Upper lobe of right lung (tissue), 1 donor: ENCODE measurements around the gene NRXN3. TPM values are rescaled to one million over a fixed set of nuclear protein-coding genes. Genes with fewer than 3 reads are reported as not detected.

Experiments
- ATAC-seq: fragments of 200-7000 bp; cut with Tn5 transposase; one replicate; pipeline ENCODE4 v1.9.1; 2020; ENCODE audit warnings: mild to moderate bottlenecking, moderate library complexity
- DNase-seq: peaks from one replicate; pipeline ENCODE4 v3.0.0-alpha.2; 2020
- H3K27ac ChIP-seq: fragments of 200-600 bp; one replicate; pipeline ENCODE4 v1.8.0; 2022
- H3K27me3 ChIP-seq: fragments of 200-600 bp; one replicate; pipeline ENCODE4 v1.8.0; 2022; ENCODE audit warnings: mild to moderate bottlenecking
- H3K36me3 ChIP-seq: fragments of 200-600 bp; one replicate; pipeline ENCODE4 v1.8.0; 2022
- H3K4me1 ChIP-seq: fragments of 200-600 bp; one replicate; pipeline ENCODE4 v1.8.0; 2022
- H3K4me3 ChIP-seq: fragments of 200-600 bp; one replicate; pipeline ENCODE4 v1.8.0; 2022; ENCODE audit warnings: mild to moderate bottlenecking
- H3K9me3 ChIP-seq: fragments of 200-600 bp; one replicate; pipeline ENCODE4 v1.8.0; 2022
- CTCF ChIP-seq: fragments of 200-600 bp; IDR thresholded peaks from one replicate; pipeline ENCODE4 v1.8.0; 2022; ENCODE audit warnings: antibody characterized with exemption
- intact Hi-C: fragments of 100-400 bp; cut with DNase I; formaldehyde crosslinking; loops from one replicate; pipeline ENCODE4 v1.11.0; 2022
- total RNA-seq: library from RNA; stranded (reverse); fragmentation: NEBNext Ultra II Directional; extraction: Animal tissue kit (Norgen Biotek cat#: 25700); gene quantifications from one replicate; pipeline ENCODE4 v1.2.1, GENCODE V29; 2021
- donor health status: DM: no; HTN: yes; CAD: no; lungs with severe emphysema.

The NRXN3 gene
- total RNA-seq, 1 donor from 2014 or later, result 10.0 TPM

DNA sequence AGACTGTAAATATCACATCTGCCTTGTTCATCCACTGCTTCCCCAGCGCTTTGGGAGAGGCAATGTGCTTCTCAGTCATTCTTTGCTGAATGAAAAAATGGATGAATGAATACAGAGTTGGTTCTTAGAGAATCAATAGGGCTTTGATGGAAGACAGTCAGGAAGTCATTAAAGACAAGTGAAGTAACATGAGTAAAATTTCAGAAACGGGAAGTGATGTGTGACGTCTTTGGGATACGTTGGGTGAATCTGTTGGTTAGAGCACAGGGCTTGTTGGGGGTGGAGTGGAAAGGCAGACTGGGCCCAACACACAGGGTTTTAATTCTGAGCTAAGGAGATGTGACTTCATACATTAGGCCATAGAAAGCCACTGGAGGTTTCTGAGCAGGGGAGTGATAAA lies 39.0 kb upstream of the NRXN3 start:
- DNase-seq (no peak), ATAC-seq (no peak)
- TF ChIP-seq CTCF, result no peak
- intact Hi-C loops, result no loop called here
- no peak overlapping the region for H3K4me3 ChIP-seq
- H3K9me3 ChIP-seq, result no peaks in the 10 kb centered on the region
- no peaks in the 10 kb centered on the region for H3K27me3 ChIP-seq
- no peaks in the 10 kb centered on the region for H3K36me3 ChIP-seq
- no peaks in the 10 kb centered on the region for H3K4me1 ChIP-seq
- H3K27ac ChIP-seq, result no peak overlapping the region

DNA sequence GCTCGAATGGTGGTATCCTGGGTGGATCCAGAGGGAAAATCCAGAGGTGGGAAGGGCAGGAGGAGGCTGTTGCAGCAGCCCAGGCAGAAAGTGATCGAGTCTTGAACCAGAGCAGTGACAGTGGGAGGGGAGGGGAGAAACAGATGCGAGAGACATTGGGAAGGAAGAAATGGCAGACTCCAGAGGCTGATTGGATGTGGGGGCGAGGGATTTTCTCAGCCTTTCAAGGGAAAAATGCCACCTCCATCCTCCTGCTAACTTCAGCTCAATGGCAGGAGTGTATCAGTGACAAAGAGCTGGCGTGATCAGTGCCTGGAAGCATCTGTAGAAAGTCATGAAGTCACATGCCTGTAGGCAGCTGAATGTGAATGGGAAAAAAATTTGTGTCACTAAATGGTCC lies 38.6 kb upstream of the NRXN3 start:
- intact Hi-C loops, result no loop called here
- H3K4me1 ChIP-seq, result no peaks in the 10 kb centered on the region
- H3K27ac ChIP-seq, result no peak overlapping the region
- no peaks in the 10 kb centered on the region for H3K36me3 ChIP-seq
- no peaks in the 10 kb centered on the region for H3K27me3 ChIP-seq
- no peak for TF ChIP-seq CTCF
- H3K4me3 ChIP-seq, result no peak overlapping the region
- ATAC-seq, result no peak
- DNase-seq, result no peak
- no peaks in the 10 kb centered on the region for H3K9me3 ChIP-seq

DNA sequence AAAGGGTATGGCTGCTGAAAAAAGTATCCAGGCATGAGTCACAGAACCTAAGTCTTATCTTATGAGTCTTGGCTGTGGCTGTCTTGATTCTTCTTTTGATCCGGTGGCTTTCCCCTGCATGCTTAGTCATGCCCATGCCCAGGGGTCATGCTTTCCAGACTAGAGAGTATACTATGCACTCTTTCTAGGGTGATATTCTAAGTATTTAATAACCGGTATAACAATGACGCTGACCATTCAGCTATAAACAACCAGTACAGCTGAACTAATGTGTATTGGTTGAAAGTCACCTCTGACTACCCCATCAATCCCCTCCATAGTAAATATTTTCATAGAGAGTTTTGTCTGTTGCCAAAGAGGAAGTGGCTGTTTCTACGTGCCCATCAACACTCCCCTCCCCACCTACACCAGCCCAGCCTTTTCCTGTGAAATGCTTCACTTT lies 34.7 kb upstream of the NRXN3 start:
- no peak for TF ChIP-seq CTCF
- no peaks in the 10 kb centered on the region for H3K27me3 ChIP-seq

DNA sequence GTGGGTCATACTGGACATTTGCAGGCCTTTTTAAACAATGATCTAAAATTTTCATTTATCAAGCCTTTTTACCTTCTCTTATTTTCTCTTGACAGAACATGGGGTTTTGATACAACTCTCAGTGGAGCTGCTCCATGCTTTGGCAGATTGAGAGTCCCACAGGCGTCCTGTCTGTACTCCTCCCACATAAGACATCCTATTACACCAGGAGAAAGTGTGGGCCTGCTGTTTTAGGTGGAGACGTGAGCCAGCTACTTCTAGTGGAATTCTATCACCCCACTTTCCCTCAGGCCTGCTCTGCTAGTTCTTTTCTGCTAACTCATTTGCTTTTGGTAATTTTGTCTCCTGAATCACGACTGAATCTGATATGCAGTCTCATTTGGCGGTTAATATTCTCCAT lies 33.5 kb upstream of the NRXN3 start:
- no peak for DNase-seq
- Histone ChIP-seq H3K36me3 (no peaks in the 10 kb centered on the region), H3K27ac (no peak overlapping the region), H3K4me1 (no peaks in the 10 kb centered on the region), H3K9me3 (no peaks in the 10 kb centered on the region), H3K4me3 (no peak overlapping the region), H3K27me3 (no peaks in the 10 kb centered on the region)
- ATAC-seq, result no peak
- intact Hi-C loops, result no loop called here
- no peak for TF ChIP-seq CTCF

More for the DNA sequence above, 34.7 kb upstream of the NRXN3 start:
- Histone ChIP-seq H3K4me3 (no peak overlapping the region), H3K4me1 (no peaks in the 10 kb centered on the region), H3K27ac (no peak overlapping the region), H3K9me3 (no peaks in the 10 kb centered on the region), H3K36me3 (no peaks in the 10 kb centered on the region)
- intact Hi-C loops, result no loop called here
- DNase-seq, result no peak
- ATAC-seq, result no peak

GRCh38 chr14:78141590-78141989 lies 28.6 kb upstream of the NRXN3 start:
- Histone ChIP-seq H3K9me3 (no peaks in the 10 kb centered on the region), H3K36me3 (no peaks in the 10 kb centered on the region), H3K4me3 (no peak overlapping the region), H3K27ac (no peak overlapping the region), H3K27me3 (no peaks in the 10 kb centered on the region), H3K4me1 (no peaks in the 10 kb centered on the region)
- DNase-seq (no peak), ATAC-seq (no peak)
- no peak for TF ChIP-seq CTCF
- intact Hi-C loops, result no loop called here

DNA sequence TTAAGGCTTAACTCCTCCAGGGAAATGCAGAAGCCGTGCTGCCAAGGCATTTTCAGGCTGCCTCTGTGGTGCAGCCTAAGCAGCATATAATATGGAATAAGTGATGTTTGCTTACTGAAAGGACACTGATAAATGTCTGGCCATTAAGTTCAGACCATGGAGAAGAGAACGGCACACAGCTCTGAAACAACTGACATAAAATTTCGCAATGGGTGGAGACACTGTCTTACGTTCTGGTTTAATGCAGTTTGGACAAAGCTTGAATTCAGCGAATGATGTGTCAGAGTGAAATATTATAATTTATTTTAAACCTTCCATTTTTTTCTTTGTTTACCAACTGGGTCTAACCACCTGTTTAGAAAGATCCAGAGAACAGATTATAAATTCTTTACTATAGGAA lies 27.2 kb upstream of the NRXN3 start:
- H3K9me3 ChIP-seq, result no peaks in the 10 kb centered on the region
- no peak for ATAC-seq
- H3K36me3 ChIP-seq, result no peaks in the 10 kb centered on the region
- intact Hi-C loops, result no loop called here
- H3K4me1 ChIP-seq, result no peaks in the 10 kb centered on the region
- no peak for DNase-seq
- no peak overlapping the region for H3K4me3 ChIP-seq
- H3K27me3 ChIP-seq, result no peaks in the 10 kb centered on the region
- no peak overlapping the region for H3K27ac ChIP-seq
- TF ChIP-seq CTCF, result no peak
